Upper lobe of left lung (tissue), 4 donors: Measurements from ENCODE around the gene ASCC3.

Experiments used
- EP300 ChIP-seq, 4 donors: sonication (generic); formaldehyde crosslinking; IDR thresholded peaks; one replicate each; pipeline ENCODE4 v1.5.1; 2017; ENCODE audit warnings: antibody characterized with exemption in 4 of 4, control low read depth in 2 of 4
- POLR2A ChIP-seq, 4 donors: fragments of 450-650 bp; IDR thresholded peaks; one replicate each; pipeline ENCODE4 v1.5.1; 2016 to 2017; ENCODE audit warnings: antibody characterized with exemption in 4 of 4, mild to moderate bottlenecking in 2 of 4
- POLR2AphosphoS5 ChIP-seq, 2 donors: sonication (generic); formaldehyde crosslinking; IDR thresholded peaks; one replicate each; pipeline ENCODE4 v1.5.1; 2017; ENCODE audit warnings: antibody characterized with exemption in 2 of 2
- TF ChIP-seq, protein P1 (sequence below), 6 experiments: fragments of 450-650 bp in 4 of 6; fragments of 200-600 bp in 2 of 6; sonication (generic) in 2 of 6; IDR thresholded peaks; one replicate each; pipeline ENCODE4 v1.5.1; 2016 to 2019; ENCODE audit warnings: antibody characterized with exemption in 6 of 6

DNA sequence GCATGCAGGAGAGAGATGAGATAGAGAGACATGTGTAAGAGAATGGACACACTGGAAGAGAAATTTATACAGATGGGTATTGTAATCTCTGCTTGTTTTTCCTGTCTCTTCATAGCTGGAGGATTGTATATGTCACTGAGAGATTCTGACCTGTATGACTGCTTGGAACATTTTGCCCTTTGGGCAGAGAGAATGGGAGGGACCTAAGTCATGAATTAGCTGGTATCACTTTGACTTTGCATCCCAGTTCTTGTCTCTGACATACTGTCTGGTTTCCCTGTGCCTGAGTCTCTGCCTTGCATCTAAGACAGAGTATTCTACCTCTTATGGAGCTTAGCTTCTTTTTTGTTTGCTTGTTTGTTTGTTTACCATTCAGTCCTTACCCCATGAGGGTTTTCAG is 37.0 kb upstream of the ASCC3 start:
- TF ChIP-seq POLR2AphosphoS5 (IDR thresholded peaks at IDR 0.05) (no peak), POLR2A (IDR thresholded peaks at IDR 0.05) (no peak), EP300 (IDR thresholded peaks at IDR 0.05) (no peak)
- TF ChIP-seq, protein P1, sequence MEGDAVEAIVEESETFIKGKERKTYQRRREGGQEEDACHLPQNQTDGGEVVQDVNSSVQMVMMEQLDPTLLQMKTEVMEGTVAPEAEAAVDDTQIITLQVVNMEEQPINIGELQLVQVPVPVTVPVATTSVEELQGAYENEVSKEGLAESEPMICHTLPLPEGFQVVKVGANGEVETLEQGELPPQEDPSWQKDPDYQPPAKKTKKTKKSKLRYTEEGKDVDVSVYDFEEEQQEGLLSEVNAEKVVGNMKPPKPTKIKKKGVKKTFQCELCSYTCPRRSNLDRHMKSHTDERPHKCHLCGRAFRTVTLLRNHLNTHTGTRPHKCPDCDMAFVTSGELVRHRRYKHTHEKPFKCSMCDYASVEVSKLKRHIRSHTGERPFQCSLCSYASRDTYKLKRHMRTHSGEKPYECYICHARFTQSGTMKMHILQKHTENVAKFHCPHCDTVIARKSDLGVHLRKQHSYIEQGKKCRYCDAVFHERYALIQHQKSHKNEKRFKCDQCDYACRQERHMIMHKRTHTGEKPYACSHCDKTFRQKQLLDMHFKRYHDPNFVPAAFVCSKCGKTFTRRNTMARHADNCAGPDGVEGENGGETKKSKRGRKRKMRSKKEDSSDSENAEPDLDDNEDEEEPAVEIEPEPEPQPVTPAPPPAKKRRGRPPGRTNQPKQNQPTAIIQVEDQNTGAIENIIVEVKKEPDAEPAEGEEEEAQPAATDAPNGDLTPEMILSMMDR (IDR thresholded peaks at IDR 0.05), result no peak
